Prostate gland (tissue), 2 donors: ENCODE results near the gene MEF2A. TPM values are rescaled to one million over a fixed set of nuclear protein-coding genes. Genes with fewer than 3 reads are reported as not detected.
"Not testable (repeated sequence)": the region's sequence is repeated elsewhere in the genome, so short reads cannot be mapped to it uniquely, and the experiment has no call there.

Source experiments
- DNase-seq: peaks from one replicate; pipeline ENCODE4 v3.0.0-alpha.2; 2019; ENCODE audit warnings: low spot score
- H3K27ac ChIP-seq, 2 donors: fragments of 200-600 bp; sonication (generic); 2 replicates each; pipeline ENCODE4 v1.5.1; 2017 to 2019
- H3K27me3 ChIP-seq: fragments of 200-600 bp; sonication (generic); replicated peaks from 2 replicates; pipeline ENCODE4 v1.5.1; 2019; ENCODE audit not compliant: insufficient read depth
- H3K36me3 ChIP-seq, 2 donors: fragments of 200-600 bp; sonication (generic); 1 replicate in 1 of 2; 2 replicates in 1 of 2; pipeline versions ENCODE4 v1.5.1 to v1.8.1; 2017 to 2019
- H3K4me1 ChIP-seq: fragments of 200-600 bp; sonication (generic); replicated peaks from 2 replicates; pipeline ENCODE4 v1.5.1; 2019
- H3K4me3 ChIP-seq, 2 donors: fragments of 200-600 bp; sonication (generic); 2 replicates each; pipeline ENCODE4 v1.5.1; 2017 to 2019
- H3K9me3 ChIP-seq: fragments of 200-600 bp; sonication (generic); 2 replicates; pipeline ENCODE4 v1.5.1; 2017
- POLR2A ChIP-seq: fragments of 450-650 bp; IDR thresholded peaks from one replicate; pipeline ENCODE4 v1.6.1; 2016; ENCODE audit warnings: antibody characterized with exemption, mild to moderate bottlenecking
- POLR2AphosphoS5 ChIP-seq: sonication (generic); formaldehyde crosslinking; IDR thresholded peaks from one replicate; pipeline ENCODE4 v1.6.1; 2017; ENCODE audit warnings: antibody characterized with exemption
- WGBS: methylation state at CpG from one replicate; pipeline ENCODE4 v1.1.5; 2018; 5-methylcytosine and 5-hydroxymethylcytosine counted together
- intact Hi-C: fragments of 100-400 bp; cut with DNase I; formaldehyde crosslinking; loops from one replicate; pipeline ENCODE4 v1.14.2; 2022
- total RNA-seq, 2 donors: library from RNA; depleted of rRNA; stranded (reverse); fragments of >200 nt; gene quantifications; one replicate each; pipeline ENCODE4 v1.1.0, GENCODE V29; 2016
- TF ChIP-seq, protein P1 (sequence below), 4 experiments: fragments of 200-600 bp in 2 of 4; fragments of 450-650 bp in 2 of 4; sonication (generic) in 2 of 4; IDR thresholded peaks; 1 replicate in 3 of 4; 2 replicates in 1 of 4; pipeline ENCODE4 v1.5.1; 2016 to 2019; ENCODE audit warnings: antibody characterized with exemption in 4 of 4, mild to moderate bottlenecking in 2 of 4, moderate library complexity in 2 of 4

Gene MEF2A
- total RNA-seq, 2 donors from 2014 or later = 40.1 to 68.0 TPM

DNA sequence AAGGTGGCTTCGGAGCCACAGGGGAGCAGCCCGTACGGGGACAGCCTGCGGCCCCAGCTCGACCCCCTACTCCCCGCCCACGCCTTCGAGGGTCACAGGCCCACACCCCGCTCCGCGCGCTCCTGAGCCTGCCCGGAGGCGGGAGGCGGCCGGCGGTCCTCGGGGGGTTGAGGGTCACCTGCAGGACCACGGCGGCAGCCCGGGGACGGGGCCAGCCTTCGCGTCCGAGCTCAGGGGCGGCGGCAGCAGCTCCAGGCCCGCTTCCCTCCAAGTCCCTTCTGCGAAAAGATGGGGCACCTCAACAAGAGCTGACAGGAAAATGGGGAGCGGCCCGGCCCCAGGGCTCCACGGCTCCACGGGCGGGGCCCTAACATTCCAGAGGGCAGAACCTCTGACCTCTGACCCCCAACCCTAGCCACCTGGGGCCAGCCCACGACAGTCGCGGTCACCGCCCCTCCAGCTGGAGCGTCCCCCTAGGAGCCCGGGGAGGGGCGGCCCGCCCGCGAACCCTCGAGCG is 167.0 kb downstream of the MEF2A start:
- Histone ChIP-seq H3K27me3 (no peaks in the 10 kb centered on the region), H3K36me3 (no peaks in the 10 kb centered on the region), H3K4me3 (peak overlapping the region; percentile 93 to 94), H3K9me3 (no peaks in the 10 kb centered on the region), H3K4me1 (peaks cover 3% of the 10 kb centered on the region), H3K27ac (peak overlapping the region; percentile 78 to 80)
- TF ChIP-seq, protein P1, sequence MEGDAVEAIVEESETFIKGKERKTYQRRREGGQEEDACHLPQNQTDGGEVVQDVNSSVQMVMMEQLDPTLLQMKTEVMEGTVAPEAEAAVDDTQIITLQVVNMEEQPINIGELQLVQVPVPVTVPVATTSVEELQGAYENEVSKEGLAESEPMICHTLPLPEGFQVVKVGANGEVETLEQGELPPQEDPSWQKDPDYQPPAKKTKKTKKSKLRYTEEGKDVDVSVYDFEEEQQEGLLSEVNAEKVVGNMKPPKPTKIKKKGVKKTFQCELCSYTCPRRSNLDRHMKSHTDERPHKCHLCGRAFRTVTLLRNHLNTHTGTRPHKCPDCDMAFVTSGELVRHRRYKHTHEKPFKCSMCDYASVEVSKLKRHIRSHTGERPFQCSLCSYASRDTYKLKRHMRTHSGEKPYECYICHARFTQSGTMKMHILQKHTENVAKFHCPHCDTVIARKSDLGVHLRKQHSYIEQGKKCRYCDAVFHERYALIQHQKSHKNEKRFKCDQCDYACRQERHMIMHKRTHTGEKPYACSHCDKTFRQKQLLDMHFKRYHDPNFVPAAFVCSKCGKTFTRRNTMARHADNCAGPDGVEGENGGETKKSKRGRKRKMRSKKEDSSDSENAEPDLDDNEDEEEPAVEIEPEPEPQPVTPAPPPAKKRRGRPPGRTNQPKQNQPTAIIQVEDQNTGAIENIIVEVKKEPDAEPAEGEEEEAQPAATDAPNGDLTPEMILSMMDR (IDR thresholded peaks at IDR 0.05) = no peak
- no peak for TF ChIP-seq POLR2A
- no peak for TF ChIP-seq POLR2AphosphoS5
- intact Hi-C loops = no loop called here
- peak; percentile 14 for DNase-seq
- 2% methylated on average over 15 of the region's 46 CpGs for whole genome bisulfite sequencing

DNA sequence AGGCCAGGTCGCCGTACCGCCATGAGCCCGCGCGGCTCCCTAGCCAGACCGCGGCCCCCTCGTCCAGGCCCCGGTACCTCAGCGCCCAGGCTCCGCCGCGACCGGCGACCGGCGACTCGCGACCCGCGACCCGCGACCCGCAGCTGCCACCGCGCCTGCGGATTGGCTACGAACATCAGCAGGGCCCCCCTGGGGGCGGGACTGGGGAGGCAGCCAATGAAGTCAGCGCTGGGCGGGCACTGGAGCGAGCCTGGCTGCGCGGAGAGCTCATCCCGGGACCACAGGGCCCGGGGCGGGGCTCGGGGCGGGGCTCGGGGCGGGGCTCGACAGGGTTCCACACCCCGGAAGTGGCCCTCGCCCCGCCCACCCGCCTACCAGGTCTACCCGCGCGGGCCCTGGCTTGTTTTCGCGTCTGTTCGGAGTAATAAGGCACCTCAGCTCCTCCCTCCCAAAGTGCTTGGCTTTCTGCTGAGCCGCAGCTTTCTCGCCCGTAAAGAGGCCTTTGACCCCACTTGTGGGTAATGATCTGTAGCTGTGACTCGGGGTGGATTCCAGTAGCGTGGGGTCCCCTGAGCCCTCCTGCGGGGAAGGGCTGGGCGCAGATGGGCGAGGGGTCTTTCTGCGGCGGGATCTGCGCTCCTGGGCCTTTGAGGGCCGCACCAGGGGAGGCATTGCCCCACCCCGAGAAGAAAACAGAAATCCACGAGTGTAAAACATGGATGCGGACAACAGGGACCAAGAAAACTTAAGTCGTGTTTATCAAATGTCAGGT is 167.7 kb downstream of the MEF2A start, which contains the start of gene LYSMD4:
TSS of gene LYSMD4 (minus strand) at position 170 of the 772 bp plus-strand sequence. CDS start 1,438 bp downstream, outside the sequence.
- 46% methylated on average over 11 of the region's 69 CpGs for WGBS
- TF ChIP-seq, protein P1 (IDR thresholded peaks at IDR 0.05) = peak in 2 of 4 experiments; percentile 24 to 31
- TF ChIP-seq POLR2AphosphoS5 (peak; percentile 74), POLR2A (peak; percentile 79)
- H3K9me3 ChIP-seq = no peaks in the 10 kb centered on the region
- H3K27me3 ChIP-seq = no peaks in the 10 kb centered on the region
- intact Hi-C loops = no loop called here
- H3K36me3 ChIP-seq = no peaks in the 10 kb centered on the region
- peak within 1 kb of the TSS; percentile 78 to 81 for H3K27ac ChIP-seq
- peak; percentile 98 for DNase-seq
- H3K4me1 ChIP-seq = peaks cover 3% of the 10 kb centered on the region
- H3K4me3 ChIP-seq = peak within 1 kb of the TSS; percentile 93 to 94

- 95% methylated on average over 13 of the region's 13 CpGs for WGBS
Observed at GRCh38 chr15:99734040-99734291, 168.2 kb downstream of the MEF2A start.

DNA sequence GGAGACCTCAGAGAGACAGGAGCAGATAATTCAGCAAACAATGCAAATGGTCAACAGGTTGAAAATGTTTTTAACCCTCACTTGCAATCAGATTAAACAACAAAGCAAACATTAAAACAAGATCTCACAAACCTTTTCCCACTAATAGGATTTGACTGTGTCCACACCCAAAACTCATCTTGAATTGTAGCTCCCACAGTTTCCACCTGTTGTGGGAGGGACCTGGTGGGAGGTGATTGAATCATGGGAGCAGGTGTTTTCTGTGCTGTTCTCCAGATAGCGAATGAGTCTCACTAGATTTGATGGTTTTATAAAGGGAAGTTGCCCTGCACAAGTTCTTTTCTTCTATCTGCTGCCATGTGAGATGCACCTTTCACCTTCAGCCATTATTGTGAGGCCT is 168.8 kb downstream of the MEF2A start:
- WGBS = 94% methylated on average over 1 of the region's 1 CpG
- TF ChIP-seq POLR2A (no peak), POLR2AphosphoS5 (no peak)
- TF ChIP-seq, protein P1 (IDR thresholded peaks at IDR 0.05) = no peak
- intact Hi-C loops = no loop called here
- no peaks in the 10 kb centered on the region for H3K36me3 ChIP-seq
- no peak overlapping the region for H3K27ac ChIP-seq
- no peak for DNase-seq
- no peaks in the 10 kb centered on the region for H3K9me3 ChIP-seq
- H3K27me3 ChIP-seq = no peaks in the 10 kb centered on the region
- H3K4me3 ChIP-seq = no peak overlapping the region
- H3K4me1 ChIP-seq = peaks cover 3% of the 10 kb centered on the region

More at GRCh38 chr15:99734040-99734291, 168.2 kb downstream of the MEF2A start:
- peak overlapping the region in 1 of 2 donors; percentile 93 for H3K4me3 ChIP-seq
- H3K27me3 ChIP-seq, H3K4me1 ChIP-seq, intact Hi-C loops, H3K36me3 ChIP-seq, DNase-seq, H3K9me3 ChIP-seq: not testable (repeated sequence)
- peak overlapping the region; percentile 69 to 81 for H3K27ac ChIP-seq

DNA sequence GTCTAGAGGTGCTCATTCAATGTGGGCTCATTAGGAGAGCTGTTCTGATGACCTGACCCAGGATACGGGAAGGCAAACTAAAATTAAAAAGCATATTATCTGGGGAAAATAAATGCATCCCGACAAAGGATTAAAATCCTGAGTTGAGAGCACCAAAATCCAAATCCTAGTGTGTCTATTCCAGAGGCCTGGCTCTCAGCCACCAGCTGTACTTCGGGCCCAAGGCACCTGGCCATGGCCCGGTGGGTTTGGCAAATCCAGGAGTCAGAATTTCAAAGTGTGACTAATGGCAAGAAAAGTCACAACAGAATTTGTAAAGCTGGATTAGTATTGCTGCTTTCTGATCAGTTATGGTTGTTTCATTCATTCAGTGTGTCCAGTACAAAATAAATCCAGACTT is 170.1 kb downstream of the MEF2A start:
- H3K9me3 ChIP-seq = no peaks in the 10 kb centered on the region
- no peak overlapping the region for H3K27ac ChIP-seq
- no peak overlapping the region for H3K4me3 ChIP-seq
- H3K27me3 ChIP-seq = no peaks in the 10 kb centered on the region
- WGBS = 84% methylated on average over 4 of the region's 4 CpGs
- no peaks in the 10 kb centered on the region for H3K36me3 ChIP-seq
- no peak for DNase-seq
- TF ChIP-seq, protein P1 (IDR thresholded peaks at IDR 0.05) = no peak
- TF ChIP-seq POLR2A = no peak
- TF ChIP-seq POLR2AphosphoS5 = no peak
- intact Hi-C loops = no loop called here
- peaks cover 3% of the 10 kb centered on the region for H3K4me1 ChIP-seq
